ENCODE results near the gene JAZF1. TPM values are rescaled to one million over a fixed set of nuclear protein-coding genes. Genes with fewer than 3 reads are reported as not detected.

JAZF1 gene
- total RNA-seq (2022; extraction: Qiagen RNA extraction), result 5.0 to 6.9 TPM (median 5.3 TPM) in 5 replicates

GRCh38 chr7:28180364-28181147, at the start of gene JAZF1:
Gene JAZF1, minus strand, starts transcription at chr7:28180795.

Other genes with a start within 250 kb of the JAZF1 start
- 2.4 to 6.0 TPM (median 3.8 TPM) in 5 replicates for gene CREB5, start 231.7 kb upstream of the JAZF1 start, total RNA-seq (2022; extraction: Qiagen RNA extraction)